ENCODE data around the gene CCDC159. TPM values are rescaled to one million over a fixed set of nuclear protein-coding genes. Genes with fewer than 3 reads are reported as not detected.
A peak's percentile ranks its signal among the peaks of the same experiment; 100 is the strongest.

The CCDC159 gene, protein sequence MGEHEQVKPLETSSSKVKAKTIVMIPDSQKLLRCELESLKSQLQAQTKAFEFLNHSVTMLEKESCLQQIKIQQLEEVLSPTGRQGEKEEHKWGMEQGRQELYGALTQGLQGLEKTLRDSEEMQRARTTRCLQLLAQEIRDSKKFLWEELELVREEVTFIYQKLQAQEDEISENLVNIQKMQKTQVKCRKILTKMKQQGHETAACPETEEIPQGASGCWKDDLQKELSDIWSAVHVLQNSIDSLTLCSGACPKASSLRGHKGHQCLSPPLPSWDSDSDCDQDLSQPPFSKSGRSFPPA
- total RNA-seq = 1 to 10 TPM in 3 of 4 donors, under 1 TPM in 1; 0.85 to 9.2 (median 2.0) TPM

DNA sequence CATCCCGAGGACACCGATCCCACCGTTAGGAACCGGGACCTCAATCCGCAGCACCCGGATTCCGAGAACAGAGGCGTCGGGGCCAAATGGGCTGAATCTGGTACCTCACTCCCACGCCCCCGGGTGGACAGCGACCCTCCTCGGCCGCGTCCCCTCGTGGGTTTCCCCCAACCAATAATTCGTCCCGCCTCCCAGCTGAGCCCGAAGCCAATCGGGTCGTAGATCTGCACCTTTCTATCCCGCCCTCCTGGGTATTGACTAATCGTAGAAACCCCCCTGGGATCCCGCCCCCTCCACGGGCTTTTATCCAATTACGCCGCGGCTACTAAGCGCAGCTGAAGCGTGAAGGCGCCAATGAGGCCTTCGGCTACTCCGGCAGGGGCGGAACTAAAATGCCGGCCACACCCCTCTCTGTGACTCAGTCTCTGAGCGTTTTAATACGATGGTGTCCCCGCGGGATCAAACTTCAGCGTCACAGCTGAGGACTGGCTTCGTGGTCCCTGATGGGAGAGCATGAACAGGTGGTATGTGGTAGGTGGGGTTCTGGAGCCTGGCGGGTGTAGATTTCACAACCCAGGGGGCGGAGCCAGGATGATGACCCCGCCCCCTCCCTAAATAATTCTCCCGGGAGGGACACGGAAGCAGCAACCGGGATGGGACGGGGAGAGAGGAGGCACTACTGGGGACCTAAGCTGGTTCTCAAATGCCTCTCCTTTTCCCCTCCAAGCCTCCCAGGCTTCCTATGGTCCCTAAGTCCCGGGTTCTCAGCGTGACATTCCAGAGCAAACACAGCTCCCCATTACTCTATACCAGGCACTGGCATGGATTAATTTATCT is at the start of gene CCDC159, which contains the start of gene TMEM205:
Gene CCDC159 (plus strand): TSS at position 416 of the 837 bp plus-strand sequence. CDS start 88 bp downstream, at position 504.
Gene TMEM205 (minus strand): TSS at position 165 of the 837 bp plus-strand sequence. CDS start 649 bp downstream, outside the sequence.
- H3K27ac ChIP-seq = peak within 1 kb of the TSS; percentile 91 to 93 (median 93)
- peak within 1 kb of the TSS; percentile 78 to 92 (median 84) for H3K4me3 ChIP-seq
- intact Hi-C loops (cut with DNase I; ENCODE audit: low total_unique reads) = loop anchor here (1.0 kb wide), 1 partner anchor 28 kb away; the partner anchor contains the start of gene SWSAP1
- DNase-seq (peak; percentile 99), ATAC-seq (peak; percentile 95)
- H3K27me3 ChIP-seq = no peaks in the 10 kb centered on the region
- in situ Hi-C loops (cut with MboI; ENCODE audit: low sequenced_read_pairs in 4 of 4) = no loop called here
- TF ChIP-seq POLR2A (IDR thresholded peaks at IDR 0.05) = peak; percentile 75 to 91
- TF ChIP-seq, protein P1, sequence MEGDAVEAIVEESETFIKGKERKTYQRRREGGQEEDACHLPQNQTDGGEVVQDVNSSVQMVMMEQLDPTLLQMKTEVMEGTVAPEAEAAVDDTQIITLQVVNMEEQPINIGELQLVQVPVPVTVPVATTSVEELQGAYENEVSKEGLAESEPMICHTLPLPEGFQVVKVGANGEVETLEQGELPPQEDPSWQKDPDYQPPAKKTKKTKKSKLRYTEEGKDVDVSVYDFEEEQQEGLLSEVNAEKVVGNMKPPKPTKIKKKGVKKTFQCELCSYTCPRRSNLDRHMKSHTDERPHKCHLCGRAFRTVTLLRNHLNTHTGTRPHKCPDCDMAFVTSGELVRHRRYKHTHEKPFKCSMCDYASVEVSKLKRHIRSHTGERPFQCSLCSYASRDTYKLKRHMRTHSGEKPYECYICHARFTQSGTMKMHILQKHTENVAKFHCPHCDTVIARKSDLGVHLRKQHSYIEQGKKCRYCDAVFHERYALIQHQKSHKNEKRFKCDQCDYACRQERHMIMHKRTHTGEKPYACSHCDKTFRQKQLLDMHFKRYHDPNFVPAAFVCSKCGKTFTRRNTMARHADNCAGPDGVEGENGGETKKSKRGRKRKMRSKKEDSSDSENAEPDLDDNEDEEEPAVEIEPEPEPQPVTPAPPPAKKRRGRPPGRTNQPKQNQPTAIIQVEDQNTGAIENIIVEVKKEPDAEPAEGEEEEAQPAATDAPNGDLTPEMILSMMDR (IDR thresholded peaks at IDR 0.05 in 4 of 5, conservative IDR thresholded peaks at IDR 0.05 in 1 of 5) = peak in 1 of 5 experiments; percentile 11
- peaks cover 21 to 22% of the 10 kb centered on the region in 2 donors for H3K4me1 ChIP-seq
- peaks cover 0 to 17% of the 10 kb centered on the region in 2 donors for H3K36me3 ChIP-seq
- no peaks in the 10 kb centered on the region for H3K9me3 ChIP-seq

DNA sequence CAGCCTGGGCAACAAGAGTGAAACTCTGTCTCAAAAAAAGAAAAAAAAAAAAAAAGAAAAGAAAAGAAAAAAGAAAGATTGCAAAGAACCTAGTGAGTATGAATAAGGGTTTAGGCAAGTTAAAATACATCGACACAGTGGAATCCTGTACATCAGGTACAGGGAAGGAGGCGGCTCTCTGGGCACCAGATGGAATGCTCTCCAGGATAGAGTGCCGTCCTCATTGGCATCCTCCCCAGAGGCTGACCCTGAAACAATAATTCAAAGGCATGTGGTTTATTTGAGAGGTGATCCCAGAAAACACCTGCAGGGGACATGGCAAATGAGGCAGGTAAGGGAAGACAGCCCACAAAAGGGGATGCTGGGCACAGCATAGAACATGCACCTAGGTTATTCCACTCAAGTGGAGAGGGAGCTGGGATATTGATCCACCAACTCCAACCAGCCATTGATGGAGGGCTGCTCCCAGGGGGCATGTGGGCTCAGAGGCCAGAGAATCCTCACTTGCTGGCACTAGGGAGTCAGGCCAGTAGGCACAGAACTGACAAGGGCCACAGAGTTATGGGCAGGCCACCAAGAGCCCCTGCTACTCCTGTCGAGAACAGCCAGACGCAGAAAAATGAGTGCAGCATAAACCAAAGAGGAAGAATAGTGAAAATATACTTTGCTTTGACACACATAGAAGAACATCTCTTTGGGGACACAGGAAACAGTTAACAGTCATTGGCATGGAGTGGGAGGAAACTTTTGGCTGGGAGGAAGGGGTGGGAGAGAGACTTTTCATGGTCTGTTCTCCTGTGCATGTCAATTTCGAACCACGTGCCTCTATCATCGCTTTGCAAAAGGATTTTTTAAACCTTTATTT is 46.1 kb upstream of the CCDC159 start:
- no peak overlapping the region for H3K27ac ChIP-seq
- H3K36me3 ChIP-seq = no peaks in the 10 kb centered on the region
- in situ Hi-C loops (cut with MboI; ENCODE audit: low sequenced_read_pairs in 4 of 4) = no loop called here
- H3K9me3 ChIP-seq = no peaks in the 10 kb centered on the region
- intact Hi-C loops (cut with DNase I; ENCODE audit: low total_unique reads) = loop anchor here (5.0 to 10.0 kb wide), 2 partner anchors 75 to 147 kb away; partner anchors contain the start of gene SWSAP1
- no peak for TF ChIP-seq POLR2A (IDR thresholded peaks at IDR 0.05)
- TF ChIP-seq, protein P1 (IDR thresholded peaks at IDR 0.05 in 4 of 5, conservative IDR thresholded peaks at IDR 0.05 in 1 of 5) = no peak
- peaks cover 0 to 3% (median 3%) of the 10 kb centered on the region in 3 donors for H3K27me3 ChIP-seq
- ATAC-seq = no peak
- no peaks in the 10 kb centered on the region for H3K4me1 ChIP-seq
- H3K4me3 ChIP-seq = no peak overlapping the region
- DNase-seq = no peak

DNA sequence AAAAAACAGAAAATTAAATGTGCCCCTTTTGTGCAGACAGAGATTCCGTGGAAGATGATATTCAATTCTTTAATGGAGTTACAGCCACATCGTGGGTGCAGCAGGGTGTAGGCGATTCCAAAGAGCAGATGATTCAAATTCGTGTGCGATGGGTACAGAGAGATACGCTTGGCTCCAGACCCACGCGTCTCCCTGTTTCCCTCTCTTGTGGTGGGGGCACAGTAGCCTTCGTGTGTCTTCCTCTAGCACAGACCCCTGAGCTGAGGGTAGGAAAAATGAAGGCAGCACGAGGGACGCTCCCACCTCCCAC is 45.6 kb upstream of the CCDC159 start:
- Histone ChIP-seq H3K4me1 (no peaks in the 10 kb centered on the region), H3K27me3 (peaks cover 0 to 3% (median 3%) of the 10 kb centered on the region in 3 donors), H3K27ac (no peak overlapping the region), H3K9me3 (no peaks in the 10 kb centered on the region), H3K36me3 (no peaks in the 10 kb centered on the region), H3K4me3 (no peak overlapping the region)
- in situ Hi-C loops (cut with MboI; ENCODE audit: low sequenced_read_pairs in 4 of 4) = no loop called here
- intact Hi-C loops (cut with DNase I; ENCODE audit: low total_unique reads) = no loop called here
- DNase-seq (no peak), ATAC-seq (no peak)
- TF ChIP-seq, protein P1 (IDR thresholded peaks at IDR 0.05 in 4 of 5, conservative IDR thresholded peaks at IDR 0.05 in 1 of 5) = no peak
- TF ChIP-seq POLR2A (IDR thresholded peaks at IDR 0.05) = no peak

DNA sequence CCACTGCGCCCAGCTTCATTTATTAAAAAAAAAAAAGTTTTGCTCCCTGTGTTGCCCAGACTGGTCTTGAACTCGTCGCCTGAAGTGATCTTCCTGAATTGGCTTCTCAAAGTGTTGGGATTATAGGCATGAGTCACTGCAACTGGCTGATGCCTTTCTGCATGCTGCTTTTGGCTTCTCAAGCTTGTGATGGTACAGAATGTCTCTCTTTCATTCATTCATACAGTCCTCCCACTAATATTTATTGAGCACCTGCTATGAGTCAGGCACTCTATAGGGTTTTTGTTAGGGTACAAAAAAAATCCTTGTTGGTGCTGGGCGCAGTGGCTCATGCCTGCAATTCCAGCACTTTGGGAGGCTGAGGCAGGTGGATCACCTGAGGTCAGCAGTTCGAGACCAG is 41.4 kb upstream of the CCDC159 start:
- no peaks in the 10 kb centered on the region for H3K4me1 ChIP-seq
- no peak overlapping the region for H3K4me3 ChIP-seq
- TF ChIP-seq, protein P1 (IDR thresholded peaks at IDR 0.05 in 4 of 5, conservative IDR thresholded peaks at IDR 0.05 in 1 of 5) = no peak
- no peak for TF ChIP-seq POLR2A (IDR thresholded peaks at IDR 0.05)
- H3K36me3 ChIP-seq = no peaks in the 10 kb centered on the region
- H3K27me3 ChIP-seq = peaks cover 0 to 3% (median 3%) of the 10 kb centered on the region in 3 donors
- intact Hi-C loops (cut with DNase I; ENCODE audit: low total_unique reads) (no loop called here), in situ Hi-C loops (cut with MboI; ENCODE audit: low sequenced_read_pairs in 4 of 4) (no loop called here)
- DNase-seq (no peak), ATAC-seq (no peak)
- H3K9me3 ChIP-seq = no peaks in the 10 kb centered on the region
- H3K27ac ChIP-seq = no peak overlapping the region
